SK-N-MC (cell line): ENCODE measurements around the gene RIT2.
"Not testable (repeated sequence)": the region's sequence is repeated elsewhere in the genome, so short reads cannot be mapped to it uniquely, and the experiment has no call there.

Experiments used
- DNase-seq: peaks from one replicate; pipeline ENCODE4 v3.0.0-alpha.2; 2011; ENCODE audit warnings: low read depth, low spot score
- H3K27ac ChIP-seq: fragments of 200-600 bp; sonication (generic); 2 replicates; pipeline ENCODE4 v1.5.1; 2016; ENCODE audit warnings: mixed run types
- H3K36me3 ChIP-seq: fragments of 200-600 bp; sonication (generic); 2 replicates; pipeline ENCODE4 v1.6.1; 2017; ENCODE audit warnings: antibody characterized with exemption, low read length, mixed read lengths; ENCODE audit not compliant: insufficient read depth
- H3K4me3 ChIP-seq: fragments of 200-600 bp; sonication (generic); 2 replicates; pipeline ENCODE4 v1.5.1; 2016
- H3K9ac ChIP-seq: fragments of 200-600 bp; sonication (generic); 2 replicates; pipeline ENCODE4 v1.8.0; 2017; ENCODE audit warnings: mixed run types, mixed read lengths; ENCODE audit not compliant: insufficient read length
- H3K9me3 ChIP-seq: fragments of 200-600 bp; sonication (generic); 2 replicates; pipeline ENCODE4 v1.6.1; 2017; ENCODE audit warnings: low read depth, mild to moderate bottlenecking, antibody characterized with exemption, low read length, moderate library complexity, mixed read lengths
- EZH2 ChIP-seq: fragments of 200-600 bp; sonication (generic); IDR thresholded peaks from one replicate; pipeline ENCODE4 v1.6.1; 2017; ENCODE audit warnings: antibody characterized with exemption
- FOXP2 ChIP-seq: optimal IDR thresholded peaks from 2 replicates; pipeline ENCODE3; 2011; ENCODE audit warnings: mild to moderate bottlenecking, moderate library complexity; ENCODE audit not compliant: insufficient read depth; ENCODE audit errors: extremely low read length, control extremely low read depth
- POLR2AphosphoS5 ChIP-seq: IDR thresholded peaks from 2 replicates; pipeline ENCODE4 v1.6.1; 2012; ENCODE audit warnings: mild to moderate bottlenecking, low read depth, low read length, borderline replicate concordance

The RIT2 gene

DNA sequence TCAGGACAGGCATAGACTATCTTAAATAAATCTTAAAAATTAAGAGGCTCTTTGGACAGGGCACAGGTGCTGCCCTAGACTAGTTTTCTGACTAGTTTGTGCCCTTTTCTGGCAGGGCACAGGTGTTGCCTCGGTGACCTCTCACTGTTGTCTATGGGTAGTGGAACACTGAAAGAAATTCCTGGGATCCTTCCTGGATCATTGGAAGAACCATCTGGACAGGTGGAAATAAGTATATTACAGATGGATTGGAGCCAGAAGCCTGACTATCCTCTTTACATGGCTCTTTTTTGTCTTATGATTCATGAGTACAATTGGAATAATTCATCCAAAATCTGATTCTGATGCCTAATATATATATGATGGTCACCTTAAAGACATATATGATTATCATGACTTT, 286.6 kb downstream of the RIT2 start:
- Histone ChIP-seq H3K36me3 (no peaks in the 10 kb centered on the region), H3K4me3 (no peak overlapping the region), H3K9ac (no peak overlapping the region), H3K9me3 (no peaks in the 10 kb centered on the region), H3K27ac (no peak overlapping the region)
- TF ChIP-seq POLR2AphosphoS5 = no peak
- no peak for TF ChIP-seq EZH2
- TF ChIP-seq FOXP2 = no peak
- no peak for DNase-seq

DNA sequence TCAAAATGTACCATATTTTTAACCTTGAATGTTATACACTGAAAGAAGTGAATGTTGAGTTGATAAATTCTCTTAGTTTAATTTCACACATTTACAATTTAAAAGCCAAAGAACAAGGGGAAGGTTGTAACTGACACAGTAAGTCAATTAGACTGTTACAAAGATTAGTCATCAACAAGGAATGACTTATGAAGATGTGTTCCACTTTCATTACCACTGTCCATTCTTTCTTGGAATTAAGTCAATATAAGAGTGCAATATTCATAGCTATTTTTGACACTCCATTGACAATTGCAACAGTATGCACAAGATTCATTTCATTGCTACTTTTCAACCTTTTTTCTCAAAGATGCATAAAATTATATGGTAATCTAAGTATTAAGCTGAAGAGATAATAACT, 291.3 kb downstream of the RIT2 start:
- no peak for TF ChIP-seq FOXP2
- TF ChIP-seq EZH2 = no peak
- TF ChIP-seq POLR2AphosphoS5 = no peak
- H3K36me3 ChIP-seq = no peaks in the 10 kb centered on the region
- H3K9me3 ChIP-seq = no peaks in the 10 kb centered on the region

DNA sequence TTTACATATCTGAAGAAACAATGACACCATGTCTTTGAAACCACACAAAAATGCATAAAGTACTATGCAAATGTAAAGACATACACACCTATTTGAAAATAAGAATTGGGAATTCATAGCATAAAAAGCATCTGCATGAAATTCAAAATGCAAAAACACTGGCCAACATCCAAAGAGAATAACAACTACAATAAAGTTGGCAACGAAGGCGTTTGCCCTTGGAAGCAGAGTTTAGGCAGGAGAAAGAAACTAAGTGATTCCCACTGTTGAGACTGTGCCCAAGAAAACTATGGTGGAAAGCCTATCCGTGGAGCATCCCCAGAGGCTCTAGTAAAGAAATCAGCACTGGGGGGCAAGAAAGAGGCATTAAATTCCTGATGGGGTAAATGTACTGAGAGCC, 292.8 kb downstream of the RIT2 start:
- DNase-seq = no peak
- H3K4me3 ChIP-seq = no peak overlapping the region
- no peaks in the 10 kb centered on the region for H3K9me3 ChIP-seq
- H3K9ac ChIP-seq = no peak overlapping the region
- H3K36me3 ChIP-seq = no peaks in the 10 kb centered on the region
- H3K27ac ChIP-seq = no peak overlapping the region
- TF ChIP-seq POLR2AphosphoS5 (no peak), EZH2 (no peak)

More for the DNA sequence above, 291.3 kb downstream of the RIT2 start:
- H3K4me3 ChIP-seq = no peak overlapping the region
- H3K27ac ChIP-seq = no peak overlapping the region
- no peak overlapping the region for H3K9ac ChIP-seq
- no peak for DNase-seq

DNA sequence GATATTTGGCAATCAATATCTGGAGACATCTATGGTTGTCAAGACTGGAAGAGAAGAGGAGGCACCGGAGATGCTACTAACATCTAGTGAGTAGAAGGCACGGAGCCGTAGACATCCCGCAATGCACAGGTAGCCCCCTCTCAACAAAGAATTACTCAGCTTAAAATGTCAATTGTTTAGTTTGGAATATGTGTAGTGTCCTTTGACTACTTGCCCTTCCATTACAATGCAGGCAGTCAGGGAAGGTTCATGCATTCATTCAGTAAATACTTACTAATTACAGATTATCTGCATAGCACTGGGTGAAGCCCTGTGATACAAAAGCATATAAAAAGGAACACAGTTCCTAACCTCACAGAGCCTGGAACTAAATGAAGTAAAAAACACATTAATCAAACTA, 294.0 kb downstream of the RIT2 start:
- DNase-seq = no peak
- Histone ChIP-seq H3K9ac (no peak overlapping the region), H3K27ac (no peak overlapping the region), H3K36me3 (no peaks in the 10 kb centered on the region), H3K9me3 (no peaks in the 10 kb centered on the region), H3K4me3 (no peak overlapping the region)
- no peak for TF ChIP-seq POLR2AphosphoS5

DNA sequence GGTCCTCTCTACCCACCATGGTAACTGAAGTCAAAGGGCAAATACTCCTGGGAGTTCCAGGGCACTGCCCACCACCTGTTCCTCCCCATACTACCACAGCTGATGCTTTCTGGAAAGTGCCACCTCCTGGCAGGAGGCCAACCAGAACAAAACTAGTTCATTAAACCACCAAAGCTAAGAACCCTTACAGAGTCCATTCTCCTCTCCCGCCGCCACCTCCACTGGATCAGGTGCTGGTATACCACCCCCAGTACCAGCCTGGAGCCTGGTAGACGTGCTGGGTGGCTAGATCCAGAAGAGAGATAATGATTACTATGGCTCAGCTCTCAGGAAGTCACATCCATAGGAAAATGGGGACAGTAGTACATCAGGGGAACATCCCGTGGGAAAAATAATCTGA, 300.9 kb downstream of the RIT2 start:
- no peak overlapping the region for H3K27ac ChIP-seq
- H3K36me3 ChIP-seq = no peaks in the 10 kb centered on the region
- no peak overlapping the region for H3K9ac ChIP-seq
- no peak for TF ChIP-seq EZH2
- H3K9me3 ChIP-seq = no peaks in the 10 kb centered on the region
- no peak for DNase-seq
- H3K4me3 ChIP-seq = no peak overlapping the region

DNA sequence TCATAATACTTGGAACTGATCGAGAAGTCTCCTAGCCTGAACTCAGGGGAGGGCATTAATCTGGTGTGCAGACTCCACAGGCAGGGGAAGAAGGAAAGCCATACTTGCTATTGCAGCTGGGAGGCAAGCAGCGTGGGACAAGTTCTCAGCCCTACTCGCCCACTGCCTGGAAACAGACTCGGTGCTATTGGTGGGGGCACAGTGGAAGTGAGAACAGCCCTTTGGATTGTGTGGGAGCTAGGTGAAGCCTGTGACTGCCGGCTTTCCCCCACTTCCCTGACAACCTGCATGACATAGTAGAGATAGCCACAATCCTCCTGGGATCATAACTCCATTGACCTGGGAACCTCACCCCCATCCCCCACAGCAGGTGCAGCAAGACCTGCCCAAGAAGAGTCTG, 301.3 kb downstream of the RIT2 start:
- no peak overlapping the region for H3K4me3 ChIP-seq
- no peaks in the 10 kb centered on the region for H3K36me3 ChIP-seq
- no peak overlapping the region for H3K27ac ChIP-seq
- no peak for DNase-seq
- TF ChIP-seq EZH2 (no peak), POLR2AphosphoS5 (no peak)
- H3K9ac ChIP-seq = no peak overlapping the region
- H3K9me3 ChIP-seq = no peaks in the 10 kb centered on the region

DNA sequence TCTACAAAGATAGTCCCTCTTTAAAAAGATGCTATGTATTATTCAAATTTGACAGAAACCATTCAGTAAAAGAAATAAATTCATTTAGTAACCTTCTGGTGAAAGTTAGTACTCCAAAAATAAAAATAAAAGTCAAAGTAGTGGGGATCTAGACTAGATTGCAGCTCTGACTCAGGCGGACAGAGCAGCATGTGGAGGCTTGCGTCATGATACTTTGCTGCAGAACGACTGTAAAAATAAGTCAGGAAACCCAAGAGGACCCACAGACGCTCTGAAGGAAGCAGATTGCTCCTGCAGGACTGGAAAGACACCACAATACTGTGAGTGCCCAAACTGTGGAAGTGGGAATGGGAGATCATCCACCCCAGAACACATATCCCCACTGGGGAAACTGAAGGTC, 301.9 kb downstream of the RIT2 start:
- no peak for TF ChIP-seq POLR2AphosphoS5
- no peak for TF ChIP-seq FOXP2
- TF ChIP-seq EZH2 = no peak
- no peak for DNase-seq
- Histone ChIP-seq H3K4me3 (no peak overlapping the region), H3K9me3 (no peaks in the 10 kb centered on the region), H3K9ac (no peak overlapping the region), H3K27ac (no peak overlapping the region), H3K36me3 (no peaks in the 10 kb centered on the region)

DNA sequence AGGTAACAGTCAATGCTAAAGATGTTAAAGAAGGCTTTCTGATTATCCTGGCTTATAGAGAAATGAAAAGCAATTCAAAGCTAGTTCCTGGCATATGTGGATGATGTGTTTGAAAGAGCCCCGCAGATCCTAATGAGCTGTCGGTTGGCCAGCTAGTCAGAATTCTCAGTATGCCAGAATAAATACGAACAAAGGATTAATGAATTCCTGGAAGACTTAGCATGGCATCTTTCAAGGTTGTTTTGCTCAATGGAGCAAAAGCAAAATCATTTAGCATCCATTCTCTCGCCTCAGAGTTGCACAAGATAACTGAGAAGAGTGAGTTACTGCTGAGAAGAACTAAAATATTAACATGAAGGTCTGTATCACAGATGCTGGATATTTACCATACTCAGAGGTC, 307.6 kb downstream of the RIT2 start:
- H3K9me3 ChIP-seq = no peaks in the 10 kb centered on the region
- no peak overlapping the region for H3K4me3 ChIP-seq
- no peak overlapping the region for H3K9ac ChIP-seq
- TF ChIP-seq FOXP2 (no peak), EZH2 (no peak), POLR2AphosphoS5 (no peak)
- no peaks in the 10 kb centered on the region for H3K36me3 ChIP-seq
- no peak for DNase-seq
- H3K27ac ChIP-seq = no peak overlapping the region

DNA sequence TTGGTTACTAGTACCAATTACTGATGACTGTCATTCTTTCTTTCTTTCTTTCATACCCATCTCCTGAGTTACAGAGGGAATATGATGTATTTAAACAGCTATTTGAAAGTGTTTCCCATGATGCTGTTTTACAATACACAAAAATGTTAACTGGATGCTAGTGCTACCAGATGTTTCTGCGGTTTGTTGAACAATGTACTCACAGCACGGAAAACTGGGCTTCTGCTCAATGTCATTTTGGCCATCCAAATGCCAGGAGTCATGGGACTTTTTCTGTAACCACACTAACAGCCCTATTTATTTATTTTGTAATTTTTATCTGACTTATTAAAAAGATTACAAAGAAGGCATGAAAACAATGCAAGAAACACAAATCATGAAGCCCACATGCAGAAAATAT, 313.8 kb downstream of the RIT2 start:
- no peak for DNase-seq
- no peaks in the 10 kb centered on the region for H3K9me3 ChIP-seq

DNA sequence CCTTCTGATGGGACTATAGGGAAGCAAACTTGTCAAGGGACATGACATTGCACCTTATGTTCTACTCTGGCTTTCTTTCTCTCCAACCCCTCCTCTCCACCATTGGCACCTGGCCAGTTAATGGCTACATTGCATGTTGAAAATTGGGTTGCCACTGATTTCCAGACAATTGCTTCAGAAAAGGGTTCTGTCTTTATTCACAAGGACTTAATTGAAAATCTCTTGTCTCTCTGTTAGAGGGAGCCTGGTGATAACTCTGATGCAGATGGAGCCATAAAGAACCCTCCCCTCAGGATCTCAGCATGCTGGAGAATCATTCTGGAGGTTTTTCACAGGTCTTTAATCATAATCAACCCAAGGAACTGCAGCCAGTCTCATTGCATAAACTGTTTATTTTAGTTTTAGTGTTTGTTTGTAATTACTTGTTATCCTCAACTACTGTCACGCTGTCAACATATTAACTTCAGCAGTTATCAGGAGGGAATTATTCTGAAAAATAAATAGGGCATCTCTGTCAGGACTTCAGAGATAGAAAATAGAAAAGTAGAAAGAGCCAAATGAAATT, 316.8 kb downstream of the RIT2 start:
- Histone ChIP-seq H3K9me3 (no peaks in the 10 kb centered on the region), H3K4me3 (no peak overlapping the region), H3K36me3 (no peaks in the 10 kb centered on the region), H3K9ac (no peak overlapping the region), H3K27ac (no peak overlapping the region)
- no peak for DNase-seq
- TF ChIP-seq FOXP2 (no peak), POLR2AphosphoS5 (no peak), EZH2 (no peak)

More for the DNA sequence above, 313.8 kb downstream of the RIT2 start:
- TF ChIP-seq EZH2 = no peak
- TF ChIP-seq POLR2AphosphoS5 = no peak
- no peak for TF ChIP-seq FOXP2
- Histone ChIP-seq H3K36me3 (no peaks in the 10 kb centered on the region), H3K9ac (no peak overlapping the region), H3K4me3 (no peak overlapping the region), H3K27ac (no peak overlapping the region)

DNA sequence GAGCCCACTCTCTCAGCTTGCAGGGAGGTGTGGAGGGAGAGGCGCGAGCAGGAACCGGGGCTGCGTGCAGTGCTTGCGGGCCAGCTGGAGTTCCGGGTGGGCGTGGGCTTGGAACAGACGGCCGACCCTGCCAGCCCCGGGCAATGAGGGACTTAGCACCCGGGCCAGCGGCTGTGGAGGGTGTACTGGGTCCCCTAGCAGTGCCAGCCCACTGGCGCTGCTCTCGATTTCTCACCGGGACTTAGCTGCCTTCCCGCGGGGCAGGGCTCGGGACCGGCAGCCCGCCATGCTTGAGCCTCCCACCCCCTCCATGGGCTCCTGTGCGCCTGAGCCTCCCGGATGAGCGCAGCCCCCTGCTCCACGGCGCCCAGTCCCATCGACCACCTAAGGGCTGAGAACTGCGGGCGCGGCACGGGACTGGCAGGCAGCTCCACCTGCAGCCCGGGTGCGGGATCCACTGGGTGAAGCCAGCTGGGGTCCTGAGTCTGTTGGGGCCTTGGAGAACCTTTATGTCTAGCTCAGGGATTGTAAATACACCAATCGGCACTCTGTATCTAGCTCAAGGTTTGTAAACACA, 320.2 kb downstream of the RIT2 start:
- not testable (repeated sequence) for DNase-seq, H3K27ac ChIP-seq, H3K9ac ChIP-seq, H3K36me3 ChIP-seq, H3K9me3 ChIP-seq, H3K4me3 ChIP-seq
